HFFc6 (cell line): ENCODE results near the gene ATF4. TPM values are rescaled to one million over a fixed set of nuclear protein-coding genes. Genes with fewer than 3 reads are reported as not detected.

ENCODE experiments used
- DNase-seq: peaks from one replicate; pipeline ENCODE4 v3.0.0-alpha.2; 2018
- H3K27ac Mint-ChIP-seq: 2 replicates; pipeline ENCODE4 v1.8.0; 2020; ENCODE audit warnings: mild to moderate bottlenecking, mixed read lengths
- H3K27me3 Mint-ChIP-seq: 2 replicates; pipeline ENCODE4 v1.8.0; 2021; ENCODE audit warnings: mild to moderate bottlenecking, moderate library complexity, mixed read lengths; ENCODE audit not compliant: insufficient read depth
- H3K36me3 Mint-ChIP-seq: 2 replicates; pipeline ENCODE4 v1.8.0; 2021; ENCODE audit warnings: low read depth, mixed read lengths
- H3K4me1 Mint-ChIP-seq: 2 replicates; pipeline ENCODE4 v1.8.0; 2020; ENCODE audit warnings: low read depth, mixed read lengths
- H3K4me3 Mint-ChIP-seq: 2 replicates; pipeline ENCODE4 v1.8.0; 2020; ENCODE audit warnings: mild to moderate bottlenecking, moderate library complexity, mixed read lengths
- H3K9me3 Mint-ChIP-seq: 2 replicates; pipeline ENCODE4 v1.8.0; 2020; ENCODE audit warnings: mild to moderate bottlenecking, mixed read lengths
- total RNA-seq, 6 experiments: library from RNA; stranded (reverse); fragmentation: NEBNext Ultra II Directional; extraction: Animal tissue kit (Norgen Biotek cat#: 25700); gene quantifications; 2 replicates in 1 of 6; 3 replicates in 5 of 6; pipeline ENCODE4 v1.2.3, GENCODE V29; 2021
- TF ChIP-seq, protein P1 (sequence below): fragments of 200-600 bp; sonication (generic); IDR thresholded peaks from 2 replicates; pipeline ENCODE4 v1.5.0; 2021; ENCODE audit warnings: antibody characterized with exemption, mild to moderate bottlenecking

Gene ATF4
- total RNA-seq, 6 experiments from 2014 or later: 227 to 271 (median 249) TPM

DNA sequence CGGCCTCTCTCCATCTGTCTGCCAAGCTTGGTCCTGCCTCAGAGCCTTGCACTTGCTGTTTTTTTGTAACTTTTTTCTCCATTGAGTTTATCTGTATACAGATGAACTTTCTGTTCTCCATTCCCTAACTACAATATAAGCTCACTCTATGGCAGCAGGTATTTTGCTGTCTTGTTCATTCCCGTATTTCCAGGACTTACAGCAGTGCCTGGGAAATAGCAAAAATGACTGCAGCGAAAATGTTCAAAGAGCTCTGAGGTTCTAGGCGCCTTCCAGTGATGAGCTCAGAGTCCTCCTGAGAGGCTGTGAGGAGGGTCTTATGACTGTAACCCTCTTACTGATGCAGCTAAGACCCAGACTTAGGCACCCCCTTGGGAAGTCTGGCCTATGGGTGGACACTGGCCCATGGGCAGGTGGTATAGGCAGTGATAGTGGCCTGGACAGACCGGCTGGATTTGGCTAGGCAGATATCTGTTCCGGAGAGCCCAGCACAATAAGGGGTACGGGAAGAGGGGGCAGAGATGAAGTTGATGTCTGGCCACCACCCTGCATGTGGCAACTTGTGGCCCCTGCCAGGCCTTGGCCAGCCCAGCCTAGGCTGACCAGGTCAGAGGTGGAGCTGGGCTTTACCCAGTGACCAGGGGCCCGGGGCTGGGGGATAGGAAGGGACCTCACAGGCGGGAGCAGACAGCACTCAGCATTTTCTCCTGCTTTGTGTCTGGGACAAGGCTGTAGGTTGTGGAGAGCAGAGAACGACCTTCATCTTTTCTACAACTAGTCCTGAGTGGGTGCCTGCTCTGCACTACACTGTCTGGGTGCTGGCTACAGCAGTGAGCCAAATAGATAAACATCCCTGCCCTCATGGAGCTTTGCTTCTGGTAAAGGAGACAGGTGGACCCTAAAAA, 4.6 kb downstream of the ATF4 start:
- Mint-ChIP-seq H3K9me3 (peaks cover 23% of the 10 kb centered on the region), H3K27me3 (peaks cover 56% of the 10 kb centered on the region), H3K27ac (peak overlapping the region; percentile 65), H3K4me1 (peaks cover 63% of the 10 kb centered on the region), H3K36me3 (peaks cover 43% of the 10 kb centered on the region), H3K4me3 (peak overlapping the region; percentile 22)
- TF ChIP-seq, protein P1, sequence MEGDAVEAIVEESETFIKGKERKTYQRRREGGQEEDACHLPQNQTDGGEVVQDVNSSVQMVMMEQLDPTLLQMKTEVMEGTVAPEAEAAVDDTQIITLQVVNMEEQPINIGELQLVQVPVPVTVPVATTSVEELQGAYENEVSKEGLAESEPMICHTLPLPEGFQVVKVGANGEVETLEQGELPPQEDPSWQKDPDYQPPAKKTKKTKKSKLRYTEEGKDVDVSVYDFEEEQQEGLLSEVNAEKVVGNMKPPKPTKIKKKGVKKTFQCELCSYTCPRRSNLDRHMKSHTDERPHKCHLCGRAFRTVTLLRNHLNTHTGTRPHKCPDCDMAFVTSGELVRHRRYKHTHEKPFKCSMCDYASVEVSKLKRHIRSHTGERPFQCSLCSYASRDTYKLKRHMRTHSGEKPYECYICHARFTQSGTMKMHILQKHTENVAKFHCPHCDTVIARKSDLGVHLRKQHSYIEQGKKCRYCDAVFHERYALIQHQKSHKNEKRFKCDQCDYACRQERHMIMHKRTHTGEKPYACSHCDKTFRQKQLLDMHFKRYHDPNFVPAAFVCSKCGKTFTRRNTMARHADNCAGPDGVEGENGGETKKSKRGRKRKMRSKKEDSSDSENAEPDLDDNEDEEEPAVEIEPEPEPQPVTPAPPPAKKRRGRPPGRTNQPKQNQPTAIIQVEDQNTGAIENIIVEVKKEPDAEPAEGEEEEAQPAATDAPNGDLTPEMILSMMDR: no peak
- DNase-seq: no peak

DNA sequence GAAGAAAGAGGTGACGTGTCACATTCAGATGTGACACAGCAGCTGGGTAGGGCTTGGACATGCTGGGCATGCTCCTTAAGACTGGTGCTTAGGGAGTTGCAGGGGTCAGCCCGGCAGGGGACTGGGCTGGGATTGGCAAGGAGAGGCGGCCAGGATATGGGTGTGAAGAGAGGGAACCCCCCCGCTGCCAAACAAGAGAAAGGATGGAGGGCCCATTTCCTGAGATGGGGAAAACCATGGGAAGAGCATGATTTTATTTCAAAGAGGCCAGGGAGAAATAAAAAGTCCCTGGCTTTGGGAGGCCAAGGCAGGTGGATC, 5.3 kb downstream of the ATF4 start:
- peak overlapping the region; percentile 65 for H3K27ac Mint-ChIP-seq
- peaks cover 17% of the 10 kb centered on the region for H3K9me3 Mint-ChIP-seq
- peaks cover 50% of the 10 kb centered on the region for H3K27me3 Mint-ChIP-seq
- DNase-seq: no peak
- peaks cover 69% of the 10 kb centered on the region for H3K4me1 Mint-ChIP-seq
- TF ChIP-seq, protein P1: no peak
- H3K36me3 Mint-ChIP-seq: peaks cover 42% of the 10 kb centered on the region
- H3K4me3 Mint-ChIP-seq: peak overlapping the region; percentile 6; the same call in 1 of the 2 replicates

DNA sequence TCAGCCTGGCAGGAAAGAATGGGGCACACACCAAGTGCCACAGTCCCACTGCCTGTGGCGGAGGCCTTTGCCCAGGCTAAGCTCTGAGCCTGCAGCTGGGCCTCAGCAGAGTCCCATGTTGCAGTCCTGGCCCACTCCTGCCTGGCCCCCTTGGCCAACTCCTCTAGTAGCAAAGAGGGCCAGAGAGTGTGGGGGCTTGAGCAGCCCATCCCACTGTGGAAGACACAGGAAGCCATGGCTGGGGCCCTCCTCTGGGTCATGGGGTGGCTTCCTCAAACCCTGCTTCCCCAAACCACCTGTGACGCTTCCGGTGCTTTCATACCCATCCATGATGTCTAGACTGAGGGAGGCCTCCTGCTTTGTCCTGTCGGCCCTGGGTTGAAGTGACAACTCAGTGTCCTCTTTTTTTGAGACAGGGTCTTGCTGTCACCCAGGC, 6.4 kb downstream of the ATF4 start:
- TF ChIP-seq, protein P1: no peak
- Mint-ChIP-seq H3K36me3 (peaks cover 39% of the 10 kb centered on the region), H3K9me3 (peaks cover 6% of the 10 kb centered on the region), H3K4me1 (peaks cover 77% of the 10 kb centered on the region), H3K27ac (peak overlapping the region; percentile 48; the same call in 1 of the 2 replicates), H3K27me3 (peaks cover 39% of the 10 kb centered on the region), H3K4me3 (no peak overlapping the region)
- DNase-seq: no peak

DNA sequence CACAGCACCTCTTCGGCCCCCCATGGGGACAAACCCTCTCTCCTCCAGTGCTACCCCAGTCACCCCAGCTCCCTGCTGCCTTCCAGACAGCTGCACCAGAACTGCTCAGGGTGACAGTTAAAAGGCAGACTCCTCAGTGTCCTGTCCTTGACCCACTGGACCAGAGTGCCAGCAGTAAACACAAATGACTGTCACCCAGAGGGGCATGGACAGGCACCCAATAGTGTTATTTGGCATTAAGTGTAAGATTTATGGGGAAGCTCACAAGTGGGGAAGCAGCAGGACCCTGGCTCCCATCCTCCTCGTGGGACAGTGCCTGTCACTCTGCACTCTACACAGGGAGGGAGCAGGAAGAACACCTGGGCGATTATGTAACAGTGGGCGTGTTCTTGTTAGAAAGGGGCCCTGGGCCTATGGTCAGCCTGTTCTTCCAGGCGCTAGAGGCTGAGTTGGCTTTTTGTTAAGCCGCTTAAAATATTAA, 7.2 kb downstream of the ATF4 start:
- peaks cover 35% of the 10 kb centered on the region for H3K36me3 Mint-ChIP-seq
- H3K27ac Mint-ChIP-seq: peak overlapping the region; percentile 73

DNA sequence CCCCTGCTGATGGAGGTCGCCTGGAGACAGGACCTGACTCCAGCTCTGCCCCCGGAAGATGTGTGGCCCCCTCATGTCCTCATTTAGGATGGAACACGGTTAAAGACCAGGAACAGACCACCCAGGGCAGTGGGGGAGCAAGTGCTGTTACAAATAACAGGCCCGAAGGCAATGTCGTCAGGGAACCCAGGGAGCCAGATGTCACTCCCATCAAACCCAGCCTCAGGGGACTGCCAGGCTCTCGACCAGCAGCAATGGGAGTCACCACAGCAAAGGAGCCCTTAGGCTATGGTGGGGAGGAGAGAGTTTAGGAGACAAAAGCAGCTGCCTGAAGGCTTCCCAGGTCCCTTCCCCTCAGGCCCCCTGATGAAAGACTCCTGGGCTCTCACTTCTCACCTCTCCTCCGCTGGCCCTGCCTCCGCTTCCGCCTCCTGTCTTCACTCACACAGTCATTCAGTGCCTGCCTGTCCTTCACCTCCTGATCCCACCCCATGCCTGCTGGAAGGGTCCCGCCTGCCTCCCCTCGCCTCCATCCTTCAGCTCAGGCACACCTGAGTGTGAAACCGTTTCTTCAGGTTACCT, 7.8 kb downstream of the ATF4 start:
- Mint-ChIP-seq H3K36me3 (peaks cover 29% of the 10 kb centered on the region), H3K27ac (peak overlapping the region; percentile 73), H3K27me3 (peaks cover 26% of the 10 kb centered on the region), H3K4me1 (peaks cover 67% of the 10 kb centered on the region), H3K9me3 (no peaks in the 10 kb centered on the region), H3K4me3 (no peak overlapping the region)
- DNase-seq: peak; percentile 46
- TF ChIP-seq, protein P1: no peak

More for the DNA sequence above, 7.2 kb downstream of the ATF4 start:
- no peak for DNase-seq
- H3K4me3 Mint-ChIP-seq: no peak overlapping the region
- TF ChIP-seq, protein P1: no peak
- peaks cover 33% of the 10 kb centered on the region for H3K27me3 Mint-ChIP-seq
- peaks cover 73% of the 10 kb centered on the region for H3K4me1 Mint-ChIP-seq
- H3K9me3 Mint-ChIP-seq: peaks cover 4% of the 10 kb centered on the region
